SJSA1 (cell line): Measurements from ENCODE around the gene MAPK7. TPM values are rescaled to one million over a fixed set of nuclear protein-coding genes. Genes with fewer than 3 reads are reported as not detected.

ENCODE experiments used
- DNase-seq, 2 experiments: peaks; one replicate each; pipeline ENCODE4 v3.0.0-alpha.2; 2015 to 2020; ENCODE audit warnings: low spot score in 2 of 2, low read depth in 1 of 2
- H3K27ac ChIP-seq: fragments of 250-450 bp; sonication (Bioruptor Pico); 2 replicates; pipeline ENCODE4 v1.5.1; 2020; ENCODE audit warnings: mild to moderate bottlenecking, moderate library complexity
- H3K27me3 ChIP-seq: fragments of 250-450 bp; sonication (Bioruptor Pico); replicated peaks from 2 replicates; pipeline ENCODE4 v1.5.1; 2020; ENCODE audit warnings: mild to moderate bottlenecking, moderate library complexity
- H3K36me3 ChIP-seq: fragments of 250-450 bp; sonication (Bioruptor Pico); 2 replicates; pipeline ENCODE4 v1.5.1; 2020; ENCODE audit warnings: mild to moderate bottlenecking
- H3K4me1 ChIP-seq: fragments of 250-450 bp; sonication (Bioruptor Pico); replicated peaks from 2 replicates; pipeline ENCODE4 v1.6.1; 2021; ENCODE audit warnings: mild to moderate bottlenecking
- H3K4me3 ChIP-seq: fragments of 250-450 bp; sonication (Bioruptor Pico); 2 replicates; pipeline ENCODE4 v1.5.1; 2020; ENCODE audit warnings: mild to moderate bottlenecking
- H3K9me3 ChIP-seq: fragments of 250-450 bp; sonication (Bioruptor Pico); replicated peaks from 2 replicates; pipeline ENCODE4 v1.5.1; 2020; ENCODE audit warnings: mild to moderate bottlenecking
- total RNA-seq: library from RNA; depleted of rRNA; stranded (reverse); fragments of >200 nt; shearing (Covaris generic); gene quantifications from 2 replicates; pipeline ENCODE4 v1.2.3, GENCODE V29; 2014

The MAPK7 gene
- total RNA-seq, 1 experiment from 2014 or later, result 7.8 TPM

GRCh38 chr17:19372011-19372370 is 6.3 kb upstream of the MAPK7 start:
- Histone ChIP-seq H3K4me3 (no peak overlapping the region), H3K27ac (no peak overlapping the region), H3K27me3 (no peaks in the 10 kb centered on the region), H3K4me1 (no peaks in the 10 kb centered on the region), H3K9me3 (no peaks in the 10 kb centered on the region), H3K36me3 (no peaks in the 10 kb centered on the region)
- DNase-seq, result no peak

DNA sequence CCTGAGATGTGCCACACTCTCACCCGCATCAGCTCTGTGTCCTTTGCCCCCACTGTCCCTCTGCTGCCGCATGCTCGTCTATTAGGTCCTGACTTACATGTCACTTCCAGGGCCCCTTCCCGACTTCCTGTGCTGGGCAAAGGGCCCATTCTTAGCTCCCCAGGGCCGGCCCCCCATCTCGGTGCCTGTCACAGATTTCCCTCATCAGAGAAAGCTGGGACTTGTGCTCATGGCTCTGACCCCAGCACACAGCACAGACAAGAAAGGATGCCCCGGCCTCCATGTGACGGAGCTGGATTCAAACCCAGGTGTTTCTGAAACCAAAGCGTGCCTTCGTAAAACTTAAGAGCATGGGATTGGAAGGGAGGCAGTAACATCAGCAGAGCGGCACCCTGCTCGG is 5.9 kb upstream of the MAPK7 start:
- Histone ChIP-seq H3K4me1 (no peaks in the 10 kb centered on the region), H3K9me3 (no peaks in the 10 kb centered on the region), H3K4me3 (no peak overlapping the region), H3K27ac (no peak overlapping the region), H3K27me3 (no peaks in the 10 kb centered on the region), H3K36me3 (no peaks in the 10 kb centered on the region)
- DNase-seq, result no peak

DNA sequence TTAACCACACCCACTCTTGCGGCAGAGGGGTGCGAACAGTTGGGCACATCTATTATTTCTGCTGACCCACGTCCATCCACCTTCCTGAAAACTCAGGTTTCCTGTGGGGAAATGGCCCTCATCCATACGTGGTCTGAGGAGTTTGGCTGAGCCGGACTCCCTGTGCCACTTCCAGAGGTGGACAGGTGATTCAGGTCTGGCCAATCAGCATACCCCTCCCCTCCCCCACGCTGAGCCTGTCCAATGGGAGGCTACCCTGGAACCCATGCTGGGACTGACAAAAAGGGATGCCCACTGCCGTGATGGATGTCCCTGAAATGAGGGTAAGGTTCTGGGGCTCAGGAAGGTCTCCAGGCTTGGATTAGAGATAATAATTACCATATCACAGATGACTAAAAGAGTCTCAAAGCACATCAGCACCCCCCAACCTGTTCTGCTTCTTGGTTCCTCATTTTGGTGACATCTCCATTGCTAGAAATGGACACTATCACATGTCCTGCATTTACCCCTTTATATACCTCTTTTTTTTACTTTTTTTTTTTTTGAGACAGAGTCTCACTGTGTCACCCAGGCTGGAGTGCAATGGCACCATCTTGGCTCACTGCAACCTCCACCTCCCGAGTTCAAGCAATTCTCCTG is 5.3 kb upstream of the MAPK7 start:
- Histone ChIP-seq H3K4me1 (no peaks in the 10 kb centered on the region), H3K9me3 (no peaks in the 10 kb centered on the region), H3K4me3 (no peak overlapping the region), H3K36me3 (no peaks in the 10 kb centered on the region), H3K27ac (no peak overlapping the region), H3K27me3 (no peaks in the 10 kb centered on the region)
- peak in 1 of 2 experiments; percentile 48 for DNase-seq

DNA sequence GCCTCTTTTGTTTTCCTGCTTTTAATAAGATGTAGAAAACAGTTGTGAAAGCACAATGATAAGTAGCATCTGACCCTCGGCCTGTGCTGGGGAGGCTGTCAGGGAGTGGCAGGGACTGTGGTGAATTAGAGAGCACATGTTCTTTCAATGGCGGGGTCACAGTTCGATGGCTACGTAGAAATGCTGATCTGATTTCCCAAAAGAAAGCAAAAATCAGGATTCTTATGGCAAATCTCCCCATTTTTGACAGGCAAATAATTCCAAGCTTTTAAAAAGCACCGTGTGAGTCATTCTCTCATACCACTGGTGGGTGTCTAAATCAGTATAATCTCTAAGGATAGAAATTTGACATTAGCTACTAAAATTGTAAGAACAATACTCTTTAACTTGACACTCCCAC is 4.2 kb upstream of the MAPK7 start:
- H3K27ac ChIP-seq, result no peak overlapping the region
- H3K36me3 ChIP-seq, result peaks cover 5% of the 10 kb centered on the region
- DNase-seq, result no peak
- H3K4me3 ChIP-seq, result no peak overlapping the region
- H3K9me3 ChIP-seq, result no peaks in the 10 kb centered on the region
- peaks cover 2% of the 10 kb centered on the region for H3K4me1 ChIP-seq
- H3K27me3 ChIP-seq, result no peaks in the 10 kb centered on the region

- H3K4me1 ChIP-seq, result peaks cover 9% of the 10 kb centered on the region
- no peak for DNase-seq
- H3K36me3 ChIP-seq, result peaks cover 21% of the 10 kb centered on the region
- H3K27ac ChIP-seq, result no peak overlapping the region
- no peaks in the 10 kb centered on the region for H3K27me3 ChIP-seq
- no peaks in the 10 kb centered on the region for H3K9me3 ChIP-seq
- no peak overlapping the region for H3K4me3 ChIP-seq
Observed at GRCh38 chr17:19375732-19376131, 2.6 kb upstream of the MAPK7 start.

- no peak overlapping the region for H3K27ac ChIP-seq
- peaks cover 32% of the 10 kb centered on the region for H3K36me3 ChIP-seq
- H3K4me1 ChIP-seq, result peaks cover 9% of the 10 kb centered on the region
- H3K9me3 ChIP-seq, result no peaks in the 10 kb centered on the region
- peak overlapping the region; percentile 61 for H3K4me3 ChIP-seq
- no peak for DNase-seq
- no peaks in the 10 kb centered on the region for H3K27me3 ChIP-seq
Observed at GRCh38 chr17:19376811-19377210, 1.5 kb upstream of the MAPK7 start.

DNA sequence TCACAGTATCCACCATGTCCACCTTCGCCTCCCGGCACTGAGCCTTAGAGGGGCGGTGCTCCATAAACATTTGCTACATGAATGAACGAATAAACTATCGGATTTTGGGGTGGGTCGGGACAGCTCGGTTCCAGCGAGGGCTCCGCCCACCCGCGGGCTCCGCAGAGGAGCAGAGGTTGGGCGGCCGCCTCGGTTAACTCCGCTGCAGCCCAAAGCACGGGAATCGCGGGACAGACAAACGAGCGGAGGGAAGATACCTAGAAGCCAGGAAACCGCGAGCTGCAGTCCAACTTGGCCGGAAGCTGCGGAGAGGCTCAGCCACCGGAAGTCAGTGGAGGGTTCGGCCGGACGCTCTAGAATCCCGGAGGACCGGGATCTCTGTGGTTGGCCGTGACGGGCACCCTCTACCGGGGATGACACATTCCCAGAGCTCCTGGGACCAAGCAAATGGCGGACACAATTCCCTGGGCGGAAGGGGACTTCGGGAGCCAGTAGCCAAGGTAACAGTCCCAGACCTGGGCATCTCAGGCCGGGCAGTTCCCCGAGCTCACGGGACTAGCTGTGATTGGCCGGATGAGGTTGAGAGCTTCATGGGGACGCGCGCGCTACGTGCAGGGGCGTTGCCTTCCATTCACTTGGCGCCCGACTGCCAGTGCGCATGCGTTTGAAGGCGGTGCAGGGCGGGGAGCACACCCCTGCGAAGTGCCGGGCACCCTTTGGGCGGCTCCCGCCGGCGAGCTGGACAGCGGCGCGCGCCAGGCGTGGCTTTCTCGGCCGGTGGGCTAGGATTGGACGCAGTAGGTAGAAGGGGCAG is 489 bp upstream of the MAPK7 start:
- no peaks in the 10 kb centered on the region for H3K27me3 ChIP-seq
- peak overlapping the region; percentile 80 for H3K27ac ChIP-seq
- peaks cover 9% of the 10 kb centered on the region for H3K4me1 ChIP-seq
- no peaks in the 10 kb centered on the region for H3K9me3 ChIP-seq
- H3K36me3 ChIP-seq, result peaks cover 42% of the 10 kb centered on the region
- H3K4me3 ChIP-seq, result peak overlapping the region; percentile 61
- DNase-seq, result peak; percentile 98 to 99

DNA sequence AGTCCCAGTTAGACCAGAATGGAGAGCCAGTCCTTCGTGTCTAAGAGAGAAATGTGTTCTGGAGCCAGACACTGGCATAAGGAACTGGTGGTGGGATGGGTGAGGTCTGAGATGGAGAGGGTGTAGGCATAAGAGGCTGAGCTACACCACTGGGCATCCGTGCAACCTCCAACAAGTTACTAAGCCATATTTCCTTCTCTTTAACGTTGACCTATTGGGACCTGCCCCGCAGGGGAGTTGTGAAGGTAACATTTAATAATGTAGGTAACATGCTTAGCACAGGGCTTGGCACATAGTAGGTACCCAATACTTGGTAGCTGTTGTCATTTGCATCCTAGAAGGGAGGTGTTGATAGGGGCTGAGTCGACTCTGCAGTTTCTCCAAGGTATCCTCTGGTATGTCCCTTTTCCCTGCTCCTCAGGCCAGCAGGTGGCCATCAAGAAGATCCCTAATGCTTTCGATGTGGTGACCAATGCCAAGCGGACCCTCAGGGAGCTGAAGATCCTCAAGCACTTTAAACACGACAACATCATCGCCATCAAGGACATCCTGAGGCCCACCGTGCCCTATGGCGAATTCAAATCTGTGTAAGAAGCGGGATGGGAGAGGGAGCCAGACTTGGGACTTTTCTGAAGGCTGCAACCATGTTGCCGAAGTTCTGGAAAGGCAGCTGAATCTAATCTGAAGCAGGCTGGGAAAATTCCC is 1.2 kb downstream of the MAPK7 start:
- peak in 1 of 2 experiments; percentile 22 for DNase-seq
- no peaks in the 10 kb centered on the region for H3K27me3 ChIP-seq
- peak overlapping the region; percentile 61 for H3K4me3 ChIP-seq
- H3K4me1 ChIP-seq, result peaks cover 9% of the 10 kb centered on the region
- H3K36me3 ChIP-seq, result peaks cover 59% of the 10 kb centered on the region
- no peaks in the 10 kb centered on the region for H3K9me3 ChIP-seq
- H3K27ac ChIP-seq, result no peak overlapping the region

GRCh38 chr17:19380481-19381301 is 2.4 kb downstream of the MAPK7 start:
- peaks cover 70% of the 10 kb centered on the region for H3K36me3 ChIP-seq
- no peak for DNase-seq
- H3K4me3 ChIP-seq, result no peak overlapping the region
- peaks cover 9% of the 10 kb centered on the region for H3K4me1 ChIP-seq
- H3K27me3 ChIP-seq, result no peaks in the 10 kb centered on the region
- H3K27ac ChIP-seq, result no peak overlapping the region
- no peaks in the 10 kb centered on the region for H3K9me3 ChIP-seq

- Histone ChIP-seq H3K4me1 (peaks cover 14% of the 10 kb centered on the region), H3K27me3 (no peaks in the 10 kb centered on the region), H3K36me3 (peaks cover 74% of the 10 kb centered on the region), H3K4me3 (no peak overlapping the region), H3K9me3 (no peaks in the 10 kb centered on the region), H3K27ac (no peak overlapping the region)
- no peak for DNase-seq
Observed at GRCh38 chr17:19381361-19381740, 3.1 kb downstream of the MAPK7 start.

- Histone ChIP-seq H3K4me1 (peaks cover 19% of the 10 kb centered on the region), H3K9me3 (no peaks in the 10 kb centered on the region), H3K36me3 (peaks cover 75% of the 10 kb centered on the region), H3K4me3 (no peak overlapping the region), H3K27me3 (no peaks in the 10 kb centered on the region), H3K27ac (no peak overlapping the region)
- DNase-seq, result no peak
Observed at GRCh38 chr17:19381741-19382444, 3.6 kb downstream of the MAPK7 start.

DNA sequence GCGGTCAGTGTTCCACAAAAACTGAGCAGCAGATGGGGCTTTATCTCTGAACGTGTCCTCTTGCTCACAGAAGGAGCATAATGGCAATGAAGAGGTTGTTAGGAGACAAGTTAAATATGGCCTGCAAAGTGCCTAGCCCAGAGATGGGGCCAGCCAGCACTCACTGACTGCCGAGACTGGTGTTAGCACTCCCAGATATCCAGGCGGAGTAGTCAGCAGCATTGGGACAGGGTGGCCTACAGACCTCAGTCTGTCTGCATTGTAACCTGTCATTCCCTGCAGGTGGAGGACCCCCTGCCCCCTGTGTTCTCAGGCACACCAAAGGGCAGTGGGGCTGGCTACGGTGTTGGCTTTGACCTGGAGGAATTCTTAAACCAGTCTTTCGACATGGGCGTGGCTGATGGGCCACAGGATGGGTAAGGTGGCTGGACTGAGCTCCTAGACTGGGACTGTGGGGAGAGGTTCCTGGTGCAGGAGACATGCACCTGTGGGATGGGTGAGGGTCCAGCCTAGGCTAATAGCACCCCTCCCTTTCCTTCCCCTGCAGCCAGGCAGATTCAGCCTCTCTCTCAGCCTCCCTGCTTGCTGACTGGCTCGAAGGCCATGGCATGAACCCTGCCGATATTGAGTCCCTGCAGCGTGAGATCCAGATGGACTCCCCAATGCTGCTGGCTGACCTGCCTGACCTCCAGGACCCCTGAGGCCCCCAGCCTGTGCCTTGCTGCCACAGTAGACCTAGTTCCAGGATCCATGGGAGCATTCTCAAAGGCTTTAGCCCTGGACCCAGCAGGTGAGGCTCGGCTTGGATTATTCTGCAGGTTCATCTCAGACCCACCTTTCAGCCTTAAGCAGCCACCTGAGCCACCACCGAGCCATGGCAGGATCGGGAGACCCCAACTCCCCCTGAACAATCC is 4.5 kb downstream of the MAPK7 start:
- DNase-seq, result no peak
- H3K27ac ChIP-seq, result no peak overlapping the region
- H3K4me3 ChIP-seq, result no peak overlapping the region
- peaks cover 75% of the 10 kb centered on the region for H3K36me3 ChIP-seq
- H3K9me3 ChIP-seq, result no peaks in the 10 kb centered on the region
- no peaks in the 10 kb centered on the region for H3K27me3 ChIP-seq
- peaks cover 25% of the 10 kb centered on the region for H3K4me1 ChIP-seq
